ENCODE results near the gene HGS.

HGS gene

GRCh38 chr17:81638683-81639082, 45.1 kb upstream of the HGS start:
- Histone ChIP-seq H3K27me3 (no peaks in the 10 kb centered on the region), H3K4me3 (ENCODE audit: low read depth, low read length) (no peak overlapping the region), H3K9me3 (no peaks in the 10 kb centered on the region), H3K4me1 (peaks cover 2% of the 10 kb centered on the region; the same call in 1 of the 2 replicates), H3K36me3 (no peaks in the 10 kb centered on the region; the same call in 1 of the 2 replicates)
- no peak for DNase-seq
- TF ChIP-seq CTCF (IDR thresholded peaks at IDR 0.05; ENCODE audit: low read depth, low read length): no peak

DNA sequence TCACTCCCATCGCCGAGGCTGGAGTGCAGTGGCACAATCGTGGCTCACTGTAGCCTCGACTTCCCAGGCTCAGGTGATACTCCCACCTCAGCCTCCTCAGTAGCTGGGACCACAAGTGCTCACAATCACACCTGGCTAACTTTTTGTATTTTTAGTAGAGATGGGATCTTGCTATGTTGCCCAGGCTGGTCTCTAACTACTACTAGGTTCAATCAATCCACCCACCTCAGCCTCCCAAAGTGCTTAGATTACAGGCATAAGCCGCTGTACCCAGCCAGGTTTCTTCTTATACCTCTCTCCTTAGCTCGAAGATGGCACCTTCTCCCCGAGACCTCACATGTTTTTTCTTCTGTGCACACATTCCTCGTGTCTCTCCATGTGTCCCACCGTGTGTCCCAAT, 43.8 kb upstream of the HGS start:
- no peak for TF ChIP-seq CTCF (IDR thresholded peaks at IDR 0.05; ENCODE audit: low read depth, low read length)

DNA sequence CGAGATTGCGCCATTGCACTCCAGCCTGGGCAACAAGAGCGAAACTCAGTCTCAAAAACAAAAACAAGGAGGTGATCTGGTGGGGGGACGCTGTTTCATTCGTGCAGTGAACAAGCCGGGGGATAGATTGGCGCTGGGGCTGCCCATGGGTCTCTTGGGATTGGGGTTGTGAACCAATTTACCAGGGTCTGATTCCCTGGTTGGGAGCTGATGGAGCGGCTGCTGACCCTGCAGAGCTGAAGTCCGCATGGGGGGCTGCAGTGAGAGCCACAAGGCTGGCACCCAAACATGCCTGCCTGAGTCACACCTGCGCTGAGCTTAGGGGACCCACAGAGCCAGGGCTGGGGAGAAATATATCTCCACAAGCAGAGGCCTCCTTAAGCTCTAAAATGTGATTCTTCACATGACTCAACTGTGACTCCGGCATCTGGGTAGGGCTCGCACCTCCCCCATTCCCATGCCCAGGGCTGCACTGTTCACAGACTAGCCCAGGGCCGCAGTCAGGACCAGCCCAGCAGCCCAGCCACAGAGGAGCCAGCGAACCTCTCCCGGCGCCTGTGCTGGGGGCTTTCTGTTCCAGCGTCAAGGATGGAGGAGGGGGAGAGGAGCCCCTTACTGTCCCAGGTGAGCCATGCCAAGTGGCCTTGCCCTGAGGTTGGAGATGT, 41.9 kb upstream of the HGS start:
- no peak for TF ChIP-seq CTCF (IDR thresholded peaks at IDR 0.05; ENCODE audit: low read depth, low read length)
- no peak overlapping the region for H3K4me3 ChIP-seq (ENCODE audit: low read depth, low read length)
- H3K36me3 ChIP-seq: no peaks in the 10 kb centered on the region
- peaks cover 3% of the 10 kb centered on the region for H3K27me3 ChIP-seq
- H3K9me3 ChIP-seq: no peaks in the 10 kb centered on the region
- peaks cover 2% of the 10 kb centered on the region; the same call in 1 of the 2 replicates for H3K4me1 ChIP-seq
- no peak for DNase-seq

More for the DNA sequence above, 43.8 kb upstream of the HGS start:
- H3K9me3 ChIP-seq: no peaks in the 10 kb centered on the region
- no peaks in the 10 kb centered on the region; the same call in 1 of the 2 replicates for H3K36me3 ChIP-seq
- DNase-seq: no peak
- H3K4me1 ChIP-seq: peaks cover 2% of the 10 kb centered on the region; the same call in 1 of the 2 replicates
- H3K4me3 ChIP-seq (ENCODE audit: low read depth, low read length): no peak overlapping the region
- H3K27me3 ChIP-seq: no peaks in the 10 kb centered on the region

- peaks cover 26% of the 10 kb centered on the region for H3K27me3 ChIP-seq
- H3K4me1 ChIP-seq: no peaks in the 10 kb centered on the region
- no peak overlapping the region for H3K4me3 ChIP-seq (ENCODE audit: low read depth, low read length)
- no peak for TF ChIP-seq CTCF (IDR thresholded peaks at IDR 0.05; ENCODE audit: low read depth, low read length)
- no peaks in the 10 kb centered on the region for H3K36me3 ChIP-seq
- H3K9me3 ChIP-seq: no peaks in the 10 kb centered on the region
- no peak for DNase-seq
Measured at GRCh38 chr17:81644496-81644895, 39.3 kb upstream of the HGS start.

DNA sequence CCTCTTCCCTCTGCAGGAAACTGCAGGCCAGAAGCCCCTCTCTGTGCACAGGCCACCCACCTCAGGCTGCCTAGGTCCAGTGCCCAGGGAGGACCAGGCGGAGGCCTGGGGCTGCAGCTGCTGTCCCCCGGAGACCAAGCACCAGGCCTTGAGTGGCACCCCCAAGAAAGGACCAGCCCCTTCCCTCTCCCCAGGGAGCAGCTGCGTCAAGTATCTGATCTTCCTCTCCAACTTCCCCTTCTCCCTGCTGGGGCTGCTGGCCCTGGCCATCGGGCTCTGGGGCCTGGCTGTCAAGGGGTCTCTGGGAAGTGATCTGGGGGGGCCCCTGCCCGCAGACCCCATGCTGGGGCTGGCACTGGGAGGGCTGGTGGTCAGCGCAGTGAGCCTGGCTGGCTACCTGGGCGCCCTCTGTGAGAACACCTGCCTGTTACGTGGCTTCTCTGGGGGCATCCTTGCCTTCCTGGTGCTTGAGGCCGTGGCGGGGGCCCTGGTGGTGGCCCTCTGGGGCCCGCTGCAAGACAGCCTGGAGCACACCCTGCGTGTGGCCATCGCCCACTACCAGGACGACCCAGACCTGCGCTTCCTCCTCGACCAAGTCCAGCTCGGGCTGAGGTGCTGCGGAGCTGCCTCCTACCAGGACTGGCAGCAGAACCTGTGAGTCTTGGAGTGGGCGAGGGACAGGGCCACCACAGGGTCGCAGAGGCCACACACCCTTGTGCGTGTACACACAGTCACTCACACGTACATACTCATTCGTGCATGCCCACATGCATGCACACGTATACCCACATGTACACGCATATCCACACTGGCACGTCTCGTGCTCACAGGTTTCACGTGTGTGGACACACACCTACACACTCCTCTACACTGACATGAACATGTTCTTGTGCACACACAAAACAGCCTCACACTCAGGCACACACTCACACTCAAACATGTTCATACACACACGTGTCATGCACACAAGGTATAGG, 38.5 kb upstream of the HGS start:
- H3K36me3 ChIP-seq: no peaks in the 10 kb centered on the region
- H3K4me1 ChIP-seq: no peaks in the 10 kb centered on the region
- peaks cover 26% of the 10 kb centered on the region for H3K27me3 ChIP-seq
- DNase-seq: peak; percentile 51
- H3K4me3 ChIP-seq (ENCODE audit: low read depth, low read length): no peak overlapping the region
- TF ChIP-seq CTCF (IDR thresholded peaks at IDR 0.05; ENCODE audit: low read depth, low read length): no peak
- no peaks in the 10 kb centered on the region for H3K9me3 ChIP-seq
